Mesenchymal stem cell (in vitro differentiated cells and primary cell): ENCODE results near the gene FCN2.

Experiments
- DNase-seq: peaks from one replicate; pipeline ENCODE4 v3.0.0-alpha.2; 2013
- H2AFZ ChIP-seq: one replicate; pipeline ENCODE4 v1.6.1; 2013; ENCODE audit warnings: low read depth, mild to moderate bottlenecking, control low read depth, inconsistent platforms, low read length, moderate library complexity
- H2AK5ac ChIP-seq: 2 replicates; pipeline ENCODE4 v1.6.1; 2013; ENCODE audit warnings: low read length, moderate library complexity, mild to moderate bottlenecking, inconsistent platforms; ENCODE audit not compliant: severe bottlenecking
- H2BK120ac ChIP-seq: one replicate; pipeline ENCODE4 v1.6.1; 2013; ENCODE audit warnings: low read depth, mild to moderate bottlenecking, inconsistent platforms, low read length, moderate library complexity
- H2BK12ac ChIP-seq, 2 experiments: one replicate each; pipeline ENCODE4 v1.6.1; 2013; ENCODE audit warnings: inconsistent platforms in 2 of 2, low read length in 2 of 2, mild to moderate bottlenecking in 2 of 2, moderate library complexity in 2 of 2, control low read depth in 1 of 2
- H2BK15ac ChIP-seq: one replicate; pipeline ENCODE4 v1.6.1; 2013; ENCODE audit warnings: mild to moderate bottlenecking, low read depth, inconsistent platforms; ENCODE audit not compliant: poor library complexity, severe bottlenecking
- H2BK5ac ChIP-seq: 2 replicates; pipeline ENCODE4 v1.6.1; 2013; ENCODE audit warnings: low read depth, mild to moderate bottlenecking, low read length, control low read depth, inconsistent platforms; ENCODE audit not compliant: poor library complexity, severe bottlenecking
- H3K14ac ChIP-seq, 2 experiments: one replicate each; pipeline ENCODE4 v1.6.1; 2013; ENCODE audit warnings: inconsistent platforms in 2 of 2, low read length in 2 of 2, control low read depth in 1 of 2, mild to moderate bottlenecking in 1 of 2, moderate library complexity in 1 of 2
- H3K18ac ChIP-seq, 2 experiments: one replicate each; pipeline ENCODE4 v1.6.1; 2013; ENCODE audit warnings: inconsistent platforms in 2 of 2, low read length in 2 of 2, control low read depth in 1 of 2, low read depth in 1 of 2, mild to moderate bottlenecking in 1 of 2
- H3K23ac ChIP-seq, 2 experiments: one replicate each; pipeline ENCODE4 v1.6.1; 2013; ENCODE audit warnings: inconsistent platforms in 2 of 2, low read length in 2 of 2, mild to moderate bottlenecking in 2 of 2, moderate library complexity in 2 of 2, control low read depth in 1 of 2
- H3K27ac ChIP-seq: 2 replicates; pipeline ENCODE4 v1.5.1; 2013; ENCODE audit warnings: mild to moderate bottlenecking, moderate library complexity, low read length, control low read depth, inconsistent platforms; ENCODE audit not compliant: poor library complexity, severe bottlenecking
- H3K27me3 ChIP-seq, 2 experiments: 2 replicates each; pipeline versions ENCODE4 v1.6.1 to v1.7.0; 2013; ENCODE audit warnings: low read length in 2 of 2, mild to moderate bottlenecking in 2 of 2, moderate library complexity in 2 of 2, control low read depth in 1 of 2, inconsistent platforms in 1 of 2; ENCODE audit not compliant: control insufficient read depth in 1 of 2, insufficient read depth in 1 of 2
- H3K36me3 ChIP-seq, 2 experiments: 2 replicates each; pipeline versions ENCODE4 v1.6.1 to v1.7.0; 2013; ENCODE audit warnings: low read length in 2 of 2, control low read depth in 1 of 2, inconsistent platforms in 1 of 2, low read depth in 1 of 2, mild to moderate bottlenecking in 1 of 2; ENCODE audit not compliant: insufficient read depth in 2 of 2, control insufficient read depth in 1 of 2
- H3K4ac ChIP-seq, 2 experiments: one replicate each; pipeline ENCODE4 v1.6.1; 2013; ENCODE audit warnings: inconsistent platforms in 2 of 2, low read length in 2 of 2, mild to moderate bottlenecking in 2 of 2, moderate library complexity in 2 of 2, control low read depth in 1 of 2, low read depth in 1 of 2
- H3K4me1 ChIP-seq: 2 replicates; pipeline ENCODE4 v1.6.1; 2013; ENCODE audit warnings: low read depth, low read length, control low read depth; ENCODE audit not compliant: control insufficient read depth, insufficient read depth
- H3K4me2 ChIP-seq: 2 replicates; pipeline ENCODE4 v1.6.1; 2013; ENCODE audit warnings: low read length, mild to moderate bottlenecking, inconsistent platforms; ENCODE audit not compliant: poor library complexity, severe bottlenecking
- H3K4me3 ChIP-seq, 2 experiments: 2 replicates each; pipeline versions ENCODE4 v1.5.1 to v1.7.0; 2013; ENCODE audit warnings: low read length in 2 of 2, mild to moderate bottlenecking in 2 of 2, control low read depth in 1 of 2, low read depth in 1 of 2; ENCODE audit not compliant: insufficient read depth in 1 of 2
- H3K79me1 ChIP-seq: replicated peaks from 2 replicates; pipeline ENCODE4 v1.6.1; 2013; ENCODE audit warnings: mild to moderate bottlenecking, control low read depth, low read length, inconsistent platforms; ENCODE audit not compliant: poor library complexity, severe bottlenecking
- H3K9ac ChIP-seq: 2 replicates; pipeline ENCODE4 v1.7.0; 2013; ENCODE audit warnings: mild to moderate bottlenecking, low read length, moderate library complexity
- H3K9me3 ChIP-seq: 2 replicates; pipeline ENCODE4 v1.7.0; 2013; ENCODE audit warnings: mild to moderate bottlenecking, low read length; ENCODE audit not compliant: control insufficient read depth
- H4K8ac ChIP-seq: one replicate; pipeline ENCODE4 v1.6.1; 2013; ENCODE audit warnings: inconsistent platforms, mild to moderate bottlenecking, low read length, moderate library complexity
- H4K91ac ChIP-seq: one replicate; pipeline ENCODE4 v1.6.1; 2013; ENCODE audit warnings: mild to moderate bottlenecking, low read length, inconsistent platforms
- WGBS: methylation state at CpG from one replicate; pipeline ENCODE4 v1.1.7; 2013; ENCODE audit warnings: mixed read lengths; 5-methylcytosine and 5-hydroxymethylcytosine counted together

The FCN2 gene

GRCh38 chr9:134892221-134892620 lies 11.6 kb downstream of the FCN2 start:
- H3K14ac ChIP-seq: no peak overlapping the region

GRCh38 chr9:134892820-134893420 lies 12.3 kb downstream of the FCN2 start:
- no peak overlapping the region for H3K4me2 ChIP-seq
- no peak overlapping the region for H3K4me3 ChIP-seq
- no peak overlapping the region for H2BK12ac ChIP-seq
- H3K27me3 ChIP-seq: peaks cover 9 to 22% of the 10 kb centered on the region in 2 experiments
- H2BK15ac ChIP-seq: no peak overlapping the region
- H3K14ac ChIP-seq: no peak overlapping the region
- H3K9ac ChIP-seq: no peak overlapping the region
- H3K27ac ChIP-seq: no peak overlapping the region
- H3K9me3 ChIP-seq: no peaks in the 10 kb centered on the region
- H3K4me1 ChIP-seq: peaks cover 6% of the 10 kb centered on the region
- H3K79me1 ChIP-seq: no peaks in the 10 kb centered on the region
- H3K23ac ChIP-seq: no peak overlapping the region
- DNase-seq: no peak
- H2AK5ac ChIP-seq: no peak overlapping the region
- H2BK5ac ChIP-seq: no peak overlapping the region
- no peaks in the 10 kb centered on the region for H3K36me3 ChIP-seq
- H2AFZ ChIP-seq: no peak overlapping the region
- H3K18ac ChIP-seq: no peak overlapping the region
- no peak overlapping the region for H2BK120ac ChIP-seq
- H4K91ac ChIP-seq: no peak overlapping the region
- no peak overlapping the region for H4K8ac ChIP-seq
- H3K4ac ChIP-seq: no peak overlapping the region
- 88% methylated on average over 7 of the region's 7 CpGs for WGBS

More at GRCh38 chr9:134892221-134892620, 11.6 kb downstream of the FCN2 start:
- Histone ChIP-seq H2BK5ac (no peak overlapping the region), H3K79me1 (no peaks in the 10 kb centered on the region), H2AFZ (no peak overlapping the region), H3K4ac (no peak overlapping the region), H2BK120ac (no peak overlapping the region), H3K27ac (no peak overlapping the region), H3K9ac (no peak overlapping the region), H3K9me3 (no peaks in the 10 kb centered on the region), H4K91ac (no peak overlapping the region), H3K27me3 (peaks cover 15 to 23% of the 10 kb centered on the region in 2 experiments), H2BK15ac (no peak overlapping the region), H3K18ac (no peak overlapping the region), H4K8ac (no peak overlapping the region), H3K23ac (no peak overlapping the region), H3K36me3 (no peaks in the 10 kb centered on the region), H2AK5ac (no peak overlapping the region), H2BK12ac (no peak overlapping the region), H3K4me3 (no peak overlapping the region), H3K4me1 (peaks cover 6% of the 10 kb centered on the region), H3K4me2 (no peak overlapping the region)
- no peak for DNase-seq
- 72% methylated on average over 5 of the region's 6 CpGs for WGBS

- Histone ChIP-seq H2BK12ac (no peak overlapping the region), H3K9ac (no peak overlapping the region), H3K18ac (no peak overlapping the region), H4K91ac (no peak overlapping the region), H2BK15ac (no peak overlapping the region), H3K79me1 (no peaks in the 10 kb centered on the region), H3K4me1 (peaks cover 6% of the 10 kb centered on the region), H3K27ac (no peak overlapping the region), H3K4ac (no peak overlapping the region), H3K23ac (no peak overlapping the region), H3K4me3 (no peak overlapping the region), H3K36me3 (no peaks in the 10 kb centered on the region), H3K9me3 (peaks cover 4% of the 10 kb centered on the region), H3K4me2 (no peak overlapping the region), H3K14ac (no peak overlapping the region), H2AK5ac (no peak overlapping the region), H2BK120ac (no peak overlapping the region), H3K27me3 (peaks cover 18 to 22% of the 10 kb centered on the region in 2 experiments), H4K8ac (no peak overlapping the region), H2AFZ (no peak overlapping the region), H2BK5ac (no peak overlapping the region)
- no peak for DNase-seq
- WGBS: 90% methylated on average over 7 of the region's 7 CpGs
Measured at GRCh38 chr9:134894136-134894860, 13.7 kb downstream of the FCN2 start.

- no peak overlapping the region for H3K14ac ChIP-seq
- no peak overlapping the region for H4K8ac ChIP-seq
- H4K91ac ChIP-seq: no peak overlapping the region
- no peak overlapping the region for H3K4me2 ChIP-seq
- peaks cover 22 to 27% of the 10 kb centered on the region in 2 experiments for H3K27me3 ChIP-seq
- H3K9ac ChIP-seq: no peak overlapping the region
- H3K79me1 ChIP-seq: no peaks in the 10 kb centered on the region
- H3K36me3 ChIP-seq: no peaks in the 10 kb centered on the region
- H2AFZ ChIP-seq: no peak overlapping the region
- H2AK5ac ChIP-seq: no peak overlapping the region
- no peak overlapping the region for H3K18ac ChIP-seq
- no peak overlapping the region for H2BK15ac ChIP-seq
- H3K9me3 ChIP-seq: peaks cover 6% of the 10 kb centered on the region
- no peak overlapping the region for H2BK12ac ChIP-seq
- no peak overlapping the region for H3K27ac ChIP-seq
- no peak for DNase-seq
- no peak overlapping the region for H2BK120ac ChIP-seq
- no peak overlapping the region for H3K4me3 ChIP-seq
- H2BK5ac ChIP-seq: no peak overlapping the region
- H3K4me1 ChIP-seq: peaks cover 6% of the 10 kb centered on the region
- no peak overlapping the region for H3K23ac ChIP-seq
- no peak overlapping the region for H3K4ac ChIP-seq
- WGBS: 52% methylated on average over 3 of the region's 3 CpGs
Measured at GRCh38 chr9:134895097-134895496, 14.5 kb downstream of the FCN2 start.
